ENCODE data around the gene UBQLNL.

Gene UBQLNL

DNA sequence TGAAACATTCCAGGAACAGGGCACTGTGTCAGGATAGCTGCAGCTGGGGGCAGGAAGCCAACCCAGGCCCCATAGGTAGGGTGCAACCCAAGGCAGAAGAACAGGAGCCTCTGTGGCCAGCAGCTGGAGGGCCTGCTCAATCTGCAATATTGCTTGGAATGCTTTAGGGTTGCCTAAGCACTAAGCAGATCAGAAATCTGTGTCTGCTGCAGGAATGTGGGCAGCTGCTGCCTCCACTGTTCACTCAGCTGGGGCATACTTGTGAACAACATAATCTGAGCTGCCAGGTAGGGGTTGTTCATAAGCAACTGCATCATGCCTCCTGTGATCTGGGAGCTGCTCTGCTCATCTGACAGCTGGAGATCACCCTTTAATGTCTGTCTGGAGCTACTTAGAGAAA lies 1.7 kb downstream of the UBQLNL start:
- TF ChIP-seq, protein P1, sequence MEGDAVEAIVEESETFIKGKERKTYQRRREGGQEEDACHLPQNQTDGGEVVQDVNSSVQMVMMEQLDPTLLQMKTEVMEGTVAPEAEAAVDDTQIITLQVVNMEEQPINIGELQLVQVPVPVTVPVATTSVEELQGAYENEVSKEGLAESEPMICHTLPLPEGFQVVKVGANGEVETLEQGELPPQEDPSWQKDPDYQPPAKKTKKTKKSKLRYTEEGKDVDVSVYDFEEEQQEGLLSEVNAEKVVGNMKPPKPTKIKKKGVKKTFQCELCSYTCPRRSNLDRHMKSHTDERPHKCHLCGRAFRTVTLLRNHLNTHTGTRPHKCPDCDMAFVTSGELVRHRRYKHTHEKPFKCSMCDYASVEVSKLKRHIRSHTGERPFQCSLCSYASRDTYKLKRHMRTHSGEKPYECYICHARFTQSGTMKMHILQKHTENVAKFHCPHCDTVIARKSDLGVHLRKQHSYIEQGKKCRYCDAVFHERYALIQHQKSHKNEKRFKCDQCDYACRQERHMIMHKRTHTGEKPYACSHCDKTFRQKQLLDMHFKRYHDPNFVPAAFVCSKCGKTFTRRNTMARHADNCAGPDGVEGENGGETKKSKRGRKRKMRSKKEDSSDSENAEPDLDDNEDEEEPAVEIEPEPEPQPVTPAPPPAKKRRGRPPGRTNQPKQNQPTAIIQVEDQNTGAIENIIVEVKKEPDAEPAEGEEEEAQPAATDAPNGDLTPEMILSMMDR (conservative IDR thresholded peaks at IDR 0.05; ENCODE audit: low read depth): no peak
- ChIA-PET POLR2A (ENCODE audit: low non-redundant PET) (no interaction called here), CTCF (no interaction called here)
- DNase-seq (ENCODE audit: low spot score): no peak
- no peak overlapping the region for H3K27ac ChIP-seq

DNA sequence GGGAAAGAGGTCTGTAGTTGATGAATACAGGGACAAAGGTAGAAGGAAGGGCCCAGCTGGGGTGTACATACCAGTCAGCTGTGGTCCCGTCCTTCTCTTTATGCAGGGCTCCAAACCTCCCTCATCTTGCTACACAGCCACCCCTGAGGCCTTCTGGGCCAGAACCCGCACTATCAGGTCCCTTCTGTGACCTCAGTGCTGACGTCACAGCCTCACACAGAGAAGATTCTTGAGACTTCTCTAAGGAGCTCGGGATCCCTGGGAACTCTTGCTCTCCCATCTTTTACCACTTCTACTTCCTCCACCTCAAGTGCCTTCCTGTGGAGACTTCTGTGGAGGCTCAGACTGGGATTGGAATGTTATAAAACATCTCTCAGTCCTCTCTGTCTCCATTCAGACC lies 6.7 kb downstream of the UBQLNL start, which contains the start of gene UBQLN3:
UBQLN3 (minus strand) TSS at position 155 of the 400 bp plus-strand sequence. CDS start 399 bp downstream, outside the sequence.
- POLR2A ChIA-PET (ENCODE audit: low non-redundant PET): no interaction called here
- TF ChIP-seq, protein P1 (conservative IDR thresholded peaks at IDR 0.05; ENCODE audit: low read depth): no peak
- no peak within 1 kb of the TSS for H3K27ac ChIP-seq
- no peak for DNase-seq (ENCODE audit: low spot score)
- CTCF ChIA-PET: interaction anchor here (0.7 to 1.1 kb wide), 2 partner anchors 13 to 33 kb away, joined by 5 to 6 read pairs; no protein-coding TSS in a partner anchor

DNA sequence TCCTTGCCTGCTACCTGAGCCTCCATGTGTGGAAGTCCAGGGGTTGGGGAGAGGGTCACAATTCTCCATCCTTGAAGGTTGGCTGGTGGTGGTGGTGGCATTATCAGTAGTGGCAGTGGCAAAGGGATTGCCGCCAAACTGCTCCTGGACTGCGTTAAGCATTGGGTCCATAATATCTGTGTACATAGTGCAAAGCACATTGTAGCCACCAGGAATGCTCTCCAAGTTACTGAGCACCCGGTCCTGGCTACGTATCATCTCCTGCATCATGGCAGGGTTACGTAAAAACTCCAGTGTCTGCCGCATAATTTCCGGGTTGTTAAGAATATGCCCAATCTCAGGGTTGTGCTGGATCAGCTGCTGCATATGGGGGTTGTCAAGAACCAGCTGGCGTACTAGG lies 7.9 kb downstream of the UBQLNL start:
- ChIA-PET POLR2A (ENCODE audit: low non-redundant PET) (no interaction called here), CTCF (no interaction called here)
- no peak for DNase-seq (ENCODE audit: low spot score)
- TF ChIP-seq, protein P1 (conservative IDR thresholded peaks at IDR 0.05; ENCODE audit: low read depth): no peak
- no peak overlapping the region for H3K27ac ChIP-seq

DNA sequence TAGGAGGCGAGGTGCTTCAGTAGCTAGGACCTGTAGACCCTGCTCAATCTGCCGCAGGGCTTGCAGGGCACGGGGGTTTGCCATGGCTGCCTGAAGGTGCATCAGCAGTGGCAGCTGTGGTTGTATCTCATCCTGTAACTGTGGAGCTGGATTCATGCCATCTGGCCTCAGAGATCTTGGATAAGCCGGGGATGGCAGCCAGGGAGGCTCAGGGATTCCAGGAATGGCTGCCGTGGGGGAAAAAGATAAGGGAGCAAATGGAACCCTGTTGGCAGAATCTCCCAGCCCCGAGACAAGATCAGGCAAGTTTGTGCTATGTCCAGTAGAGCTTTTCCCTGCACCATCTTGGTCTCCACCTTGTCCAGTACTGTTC lies 8.6 kb downstream of the UBQLNL start:
- no peak for DNase-seq (ENCODE audit: low spot score)
- TF ChIP-seq, protein P1 (conservative IDR thresholded peaks at IDR 0.05; ENCODE audit: low read depth): no peak
- no peak overlapping the region for H3K27ac ChIP-seq
- POLR2A ChIA-PET (ENCODE audit: low non-redundant PET): no interaction called here
- CTCF ChIA-PET: no interaction called here

DNA sequence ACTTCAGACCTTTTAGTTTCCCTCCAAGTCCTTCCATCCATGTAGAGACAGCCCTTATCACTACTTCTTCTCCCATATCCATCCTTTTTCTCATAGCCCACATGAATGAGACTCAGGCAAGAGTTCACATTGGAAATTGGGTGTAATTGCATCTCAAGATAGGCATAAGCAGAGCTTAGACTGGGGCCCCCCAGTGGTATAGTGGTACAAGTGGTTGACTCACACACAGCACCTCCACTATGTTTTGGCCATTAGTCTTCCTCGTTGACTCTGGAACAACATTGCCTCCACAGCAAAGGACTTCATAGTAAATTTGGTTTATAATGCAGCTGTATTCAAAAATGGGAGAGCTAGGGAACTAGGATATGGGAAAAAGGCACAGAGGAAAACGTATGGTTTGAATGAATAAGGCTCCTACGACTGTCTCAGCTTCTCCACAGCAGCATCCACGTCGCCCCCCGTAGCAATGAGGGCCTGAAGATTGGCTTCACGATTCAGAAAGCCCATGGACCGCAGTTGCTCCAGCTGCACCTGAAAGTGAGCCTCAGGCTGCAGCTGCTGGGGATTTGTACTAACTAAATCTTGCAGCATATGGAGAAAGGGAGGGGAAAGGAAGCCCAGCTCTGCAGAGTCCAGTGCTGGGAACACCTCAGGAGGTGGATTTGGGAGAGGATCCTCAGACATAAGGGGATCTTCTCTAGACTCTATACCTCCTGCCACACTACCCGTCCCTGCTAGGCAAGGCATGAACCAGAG lies 9.1 kb downstream of the UBQLNL start:
- DNase-seq (ENCODE audit: low spot score): no peak
- no peak overlapping the region for H3K27ac ChIP-seq
- TF ChIP-seq, protein P1 (conservative IDR thresholded peaks at IDR 0.05; ENCODE audit: low read depth): no peak
- ChIA-PET POLR2A (ENCODE audit: low non-redundant PET) (no interaction called here), CTCF (no interaction called here)

DNA sequence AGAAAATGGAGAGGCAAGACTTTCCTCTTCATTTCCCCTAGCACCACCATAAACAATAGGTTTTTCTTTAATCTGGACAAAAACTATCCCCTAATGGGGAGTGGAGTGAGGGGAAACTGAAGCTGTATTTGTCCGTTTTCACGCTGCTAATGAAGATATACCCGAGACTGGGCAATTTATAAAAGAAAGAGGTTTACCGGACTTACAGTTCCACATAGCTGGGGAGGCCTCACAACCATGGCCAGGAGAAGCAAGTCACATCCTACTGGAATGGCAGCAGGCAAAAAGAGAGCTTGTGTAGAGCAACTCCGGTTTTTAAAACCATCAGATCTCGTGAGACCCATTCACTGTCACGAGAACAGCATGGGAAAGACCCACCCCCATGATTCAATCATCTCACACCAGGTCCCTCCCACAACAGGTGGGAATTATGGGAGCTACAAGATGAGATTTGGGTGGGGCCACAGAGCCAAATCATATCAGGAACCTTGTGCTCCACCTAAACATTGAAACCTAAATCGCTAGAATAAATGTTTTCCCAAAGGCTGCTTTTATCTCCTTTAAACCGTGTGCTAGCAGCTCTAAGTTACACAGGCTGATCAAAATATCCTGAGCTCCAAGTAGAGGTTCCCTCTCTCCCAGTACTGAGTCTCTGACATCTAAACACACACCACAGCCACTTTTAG lies 11.0 kb downstream of the UBQLNL start:
- no peak overlapping the region for H3K27ac ChIP-seq
- ChIA-PET CTCF (no interaction called here), POLR2A (ENCODE audit: low non-redundant PET) (no interaction called here)
- TF ChIP-seq, protein P1 (conservative IDR thresholded peaks at IDR 0.05; ENCODE audit: low read depth): no peak
- no peak for DNase-seq (ENCODE audit: low spot score)

Data from RWPE1 (cell line).